C4-2B (cell line): Measurements from ENCODE around the gene PSEN1.

Experiments used
- ZFX ChIP-seq: fragments of 450-650 bp; IDR thresholded peaks from 2 replicates; pipeline ENCODE4 v1.6.1; 2017
- TF ChIP-seq, protein P1 (sequence below): fragments of 450-650 bp; conservative IDR thresholded peaks from 2 replicates; pipeline ENCODE4 v1.5.1; 2017; ENCODE audit warnings: mild to moderate bottlenecking

DNA sequence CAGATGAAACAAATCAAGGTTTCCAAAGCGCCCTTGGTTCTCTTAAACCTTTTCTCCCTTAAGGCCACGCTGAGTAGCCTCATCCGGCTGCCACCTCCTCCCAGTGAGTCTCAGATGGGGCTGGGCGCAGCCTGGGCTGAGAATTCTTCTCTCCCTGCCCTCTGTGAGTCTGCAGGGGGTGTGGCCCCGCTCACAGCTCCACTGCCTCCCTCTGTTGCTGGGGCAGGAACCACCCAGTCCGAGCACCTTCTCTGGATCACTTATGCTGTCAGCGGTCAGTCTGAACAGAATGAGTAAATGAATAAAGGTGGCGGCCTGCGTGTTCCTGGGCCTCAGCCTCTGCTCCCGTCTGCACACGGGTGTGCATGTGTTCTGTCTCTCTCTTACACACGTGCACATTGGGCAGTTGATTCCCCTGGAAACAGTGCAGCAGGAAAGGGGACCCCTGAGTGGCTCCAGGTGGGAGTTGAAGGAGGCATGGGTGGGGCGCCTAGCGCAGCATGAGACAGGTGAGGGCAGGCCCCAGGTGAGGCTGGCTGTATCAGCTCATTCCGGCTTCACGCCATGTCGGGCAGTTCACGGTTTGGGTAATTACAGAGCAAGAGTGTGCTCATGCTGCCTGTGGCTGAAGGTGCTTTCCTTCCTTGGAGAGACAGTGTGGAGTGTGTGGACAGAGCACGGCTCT is 105.3 kb downstream of the PSEN1 start:
- TF ChIP-seq, protein P1, sequence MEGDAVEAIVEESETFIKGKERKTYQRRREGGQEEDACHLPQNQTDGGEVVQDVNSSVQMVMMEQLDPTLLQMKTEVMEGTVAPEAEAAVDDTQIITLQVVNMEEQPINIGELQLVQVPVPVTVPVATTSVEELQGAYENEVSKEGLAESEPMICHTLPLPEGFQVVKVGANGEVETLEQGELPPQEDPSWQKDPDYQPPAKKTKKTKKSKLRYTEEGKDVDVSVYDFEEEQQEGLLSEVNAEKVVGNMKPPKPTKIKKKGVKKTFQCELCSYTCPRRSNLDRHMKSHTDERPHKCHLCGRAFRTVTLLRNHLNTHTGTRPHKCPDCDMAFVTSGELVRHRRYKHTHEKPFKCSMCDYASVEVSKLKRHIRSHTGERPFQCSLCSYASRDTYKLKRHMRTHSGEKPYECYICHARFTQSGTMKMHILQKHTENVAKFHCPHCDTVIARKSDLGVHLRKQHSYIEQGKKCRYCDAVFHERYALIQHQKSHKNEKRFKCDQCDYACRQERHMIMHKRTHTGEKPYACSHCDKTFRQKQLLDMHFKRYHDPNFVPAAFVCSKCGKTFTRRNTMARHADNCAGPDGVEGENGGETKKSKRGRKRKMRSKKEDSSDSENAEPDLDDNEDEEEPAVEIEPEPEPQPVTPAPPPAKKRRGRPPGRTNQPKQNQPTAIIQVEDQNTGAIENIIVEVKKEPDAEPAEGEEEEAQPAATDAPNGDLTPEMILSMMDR = no peak
- TF ChIP-seq ZFX = no peak
